T1000 (cell line): ENCODE data around the gene HSPA1B.

Experiments
- DNase-seq: peaks from one replicate; lab custom pipeline; 2025; ENCODE audit warnings: mixed read lengths; lab: John Stamatoyannopoulos, UW

The HSPA1B gene

GRCh38 chr6:31879143-31879542 is 51.6 kb downstream of the HSPA1B start:
- no peak for DNase-seq
